ENCODE measurements around the gene SCD.

Gene SCD

GRCh38 chr10:100340948-100341847 is 5.8 kb upstream of the SCD start:
- peak; percentile 93 for DNase-seq (ENCODE audit: low spot score)

DNA sequence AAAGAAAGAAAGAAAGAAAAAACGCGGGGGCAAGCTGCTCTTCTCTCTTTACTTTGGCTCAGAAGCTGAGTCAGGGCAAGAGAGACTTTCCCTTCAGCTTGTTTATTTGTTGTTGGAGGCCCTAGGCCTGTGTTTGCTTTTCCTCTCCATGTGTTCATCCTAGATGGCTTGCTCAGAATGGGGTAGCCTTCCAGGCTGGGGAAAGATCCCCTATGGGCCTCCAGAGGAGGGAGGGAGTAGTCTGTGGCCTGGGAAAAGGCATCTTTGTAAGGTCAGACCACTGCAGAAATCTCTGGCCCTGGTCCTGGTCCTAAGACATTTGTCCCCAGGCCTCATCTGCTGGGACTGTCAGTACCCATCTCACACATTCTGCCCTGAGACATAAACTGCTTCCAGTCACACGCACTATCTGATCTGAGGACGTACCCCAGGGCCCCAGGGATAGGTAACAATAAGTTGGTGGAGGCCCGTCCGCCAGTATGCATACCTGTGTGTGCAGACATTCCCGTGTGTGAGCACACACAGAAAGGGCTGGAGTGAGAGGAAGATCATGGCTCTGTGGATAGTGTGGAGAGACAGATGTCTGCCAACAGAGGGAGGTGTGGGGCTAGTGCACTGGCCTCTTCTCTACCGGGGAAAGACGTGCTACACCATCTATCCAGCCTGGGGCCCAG is 4.9 kb upstream of the SCD start:
- peak; percentile 82 for DNase-seq (ENCODE audit: low spot score)

- DNase-seq (ENCODE audit: low spot score) = no peak
Measured at GRCh38 chr10:100342627-100342972, 4.4 kb upstream of the SCD start.

- no peak for DNase-seq (ENCODE audit: low spot score)
Measured at GRCh38 chr10:100344241-100344788, 2.7 kb upstream of the SCD start.

DNA sequence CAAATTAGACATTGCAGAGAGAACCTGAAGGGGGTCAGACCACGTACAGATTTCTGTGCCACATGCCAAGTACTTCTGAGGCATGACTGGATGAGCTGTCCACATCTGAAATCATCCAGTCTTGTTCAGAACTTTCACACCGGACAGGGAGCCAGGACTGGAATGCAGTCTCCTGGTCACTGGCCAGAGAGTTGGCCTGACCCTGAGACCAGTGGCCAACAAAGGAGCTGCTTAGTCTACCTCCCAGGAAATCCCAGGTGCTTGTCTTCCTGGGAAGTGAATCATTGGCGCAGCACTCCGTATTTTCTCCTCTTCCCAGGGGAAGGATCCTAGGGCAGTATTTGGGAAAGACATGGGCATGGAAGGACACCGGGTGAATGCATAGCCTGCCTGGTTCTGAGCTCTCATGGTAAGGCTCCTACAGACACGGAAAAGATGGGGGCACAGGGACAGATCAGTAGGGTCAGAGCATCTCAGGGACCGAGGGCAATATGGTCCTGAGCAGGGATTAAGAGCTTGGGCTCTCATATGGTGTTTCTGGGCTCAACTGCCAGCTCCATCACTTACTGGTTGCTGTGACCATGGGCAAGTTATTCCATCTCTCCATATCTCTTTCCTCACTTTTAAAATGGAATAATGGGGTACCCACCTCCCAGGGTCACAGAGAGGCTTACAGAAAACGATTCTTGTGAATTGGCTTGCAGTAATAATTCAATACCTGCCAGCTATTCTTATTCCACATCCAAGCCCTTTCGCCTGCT is 1.3 kb upstream of the SCD start:
- DNase-seq (ENCODE audit: low spot score) = peak; percentile 59

GRCh38 chr10:100346351-100346764 is 675 bp upstream of the SCD start:
- peak; percentile 83 for DNase-seq (ENCODE audit: low spot score)

- DNase-seq (ENCODE audit: low spot score) = no peak
Measured at GRCh38 chr10:100347568-100348195, 649 bp downstream of the SCD start.

DNA sequence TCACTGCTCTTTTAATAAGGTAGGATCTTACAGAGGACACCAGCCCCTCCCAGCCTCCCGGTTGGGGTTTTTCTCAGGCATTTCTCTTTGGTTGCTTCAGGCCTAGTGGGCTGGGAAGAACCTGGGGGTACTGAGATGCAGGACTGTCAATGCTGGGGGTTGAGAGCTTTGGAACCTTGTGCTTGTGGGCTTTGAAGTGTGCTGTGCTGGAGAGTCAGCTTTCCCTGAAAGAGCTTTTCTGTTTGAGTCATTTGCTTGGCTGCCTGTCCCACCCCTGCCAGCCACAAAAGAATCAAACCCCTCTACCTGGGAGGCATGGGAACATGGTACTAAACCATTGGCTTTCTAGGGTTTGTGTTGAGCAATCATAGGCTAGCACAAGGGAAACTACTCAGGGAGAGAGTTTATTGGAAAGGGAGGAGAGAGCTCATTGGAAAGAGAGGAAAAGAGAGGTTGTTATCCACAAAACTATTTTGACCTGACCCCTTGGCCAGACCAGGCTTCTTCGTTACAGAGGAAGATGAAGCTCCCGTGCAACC is 1.4 kb downstream of the SCD start:
- DNase-seq (ENCODE audit: low spot score) = no peak

DNA sequence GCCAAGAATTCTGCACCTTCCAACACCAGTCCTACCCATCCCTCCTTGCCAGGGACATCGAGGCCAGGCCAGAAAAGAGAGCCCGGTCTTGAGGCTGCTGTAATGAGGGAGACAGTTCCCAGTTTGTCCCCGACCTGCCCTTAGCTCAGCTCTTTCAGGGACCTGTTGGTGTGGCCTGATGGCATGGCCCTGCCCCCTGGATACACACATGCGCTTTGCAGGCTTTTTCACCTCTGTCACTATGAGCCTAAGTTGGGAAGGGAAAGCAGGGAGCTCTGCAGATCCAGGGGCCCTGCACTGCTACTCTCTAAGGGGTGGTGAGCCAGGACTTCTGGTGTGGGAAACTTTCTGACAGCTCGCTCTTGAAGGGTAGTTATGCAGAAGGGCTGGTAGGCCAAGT is 2.1 kb downstream of the SCD start:
- peak; percentile 48 for DNase-seq (ENCODE audit: low spot score)

DNA sequence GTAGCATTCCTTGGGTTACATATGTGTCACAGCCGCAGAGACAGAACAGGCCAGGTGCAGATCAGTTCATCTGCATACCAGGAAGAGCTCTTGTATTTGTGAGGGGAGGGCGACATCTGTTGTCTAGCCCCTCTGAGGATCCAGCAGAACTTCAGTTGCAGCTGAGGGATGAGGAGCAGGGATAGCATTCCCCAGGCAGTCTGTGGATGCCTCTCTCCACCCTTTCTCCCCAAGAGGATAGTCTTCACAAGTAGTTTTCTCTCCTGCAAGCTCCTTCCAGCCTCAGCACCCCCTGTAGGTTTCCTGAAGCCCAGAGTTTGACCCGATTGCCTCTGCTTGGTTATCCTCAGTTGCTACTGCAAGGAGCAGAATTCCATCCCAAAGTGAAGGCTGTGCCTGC is 2.6 kb downstream of the SCD start:
- no peak for DNase-seq (ENCODE audit: low spot score)

DNA sequence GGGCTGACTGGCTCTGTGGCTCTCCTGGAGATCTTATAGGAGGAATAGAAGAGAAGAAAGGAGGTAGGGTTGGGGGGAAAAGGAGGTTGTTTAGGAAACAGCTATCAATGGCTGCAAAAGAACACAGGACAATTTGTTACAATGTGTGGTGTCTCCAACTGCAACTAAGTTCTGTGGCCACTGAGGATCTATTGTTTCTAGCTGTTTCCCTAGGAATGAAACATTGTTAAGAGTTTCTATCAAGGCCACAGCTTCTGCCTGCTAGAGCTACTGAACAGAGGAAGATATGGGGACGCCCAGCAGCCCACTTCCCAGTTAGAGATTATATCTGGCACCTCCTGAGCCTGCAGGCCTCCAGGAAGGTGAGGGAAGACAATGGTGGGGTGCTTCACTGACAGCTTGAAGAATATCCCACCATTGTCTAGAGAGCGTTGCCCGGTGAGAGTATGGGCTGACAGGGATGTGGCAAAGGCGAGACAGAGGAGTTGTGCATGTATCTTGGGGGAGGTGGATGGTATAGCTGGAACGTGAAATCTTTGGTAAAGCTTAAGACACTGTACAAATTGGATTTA is 4.0 kb downstream of the SCD start:
- peak; percentile 89 for DNase-seq (ENCODE audit: low spot score)

DNA sequence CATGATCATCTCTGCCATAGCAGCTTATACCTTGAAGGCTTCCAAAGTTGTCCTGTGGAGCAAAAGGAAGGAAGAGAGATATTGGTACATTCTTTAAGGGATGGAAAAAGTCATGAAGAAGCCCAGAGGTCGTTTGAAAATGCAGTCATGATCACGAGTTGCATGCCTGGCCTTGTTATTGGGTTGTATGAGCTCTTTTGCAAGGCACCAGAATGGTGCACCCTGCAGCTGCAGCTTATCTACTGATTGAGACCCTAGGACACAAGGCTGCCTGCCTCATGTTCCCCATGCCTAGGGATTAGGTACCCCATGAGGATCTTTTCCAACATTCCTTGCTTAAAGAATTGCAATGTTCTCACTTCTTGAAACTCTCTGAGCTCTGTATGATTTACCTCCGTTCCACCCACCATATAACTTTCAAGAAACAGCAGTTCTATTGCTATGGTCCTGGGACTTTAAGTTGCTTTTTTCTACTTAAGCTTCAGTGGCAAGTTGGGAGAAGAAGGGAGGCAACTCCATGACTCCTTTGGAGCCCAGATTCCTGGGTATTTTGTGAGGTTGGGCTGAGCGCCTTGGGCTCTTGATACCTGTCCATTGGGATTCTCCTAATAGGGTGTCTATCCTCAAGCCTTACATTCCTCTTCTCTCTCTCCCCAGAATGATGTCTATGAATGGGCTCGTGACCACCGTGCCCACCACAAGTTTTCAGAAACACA is 6.9 kb downstream of the SCD start:
- no peak for DNase-seq (ENCODE audit: low spot score)

- no peak for DNase-seq (ENCODE audit: low spot score)
Measured at GRCh38 chr10:100355086-100355485, 8.1 kb downstream of the SCD start.

- no peak for DNase-seq (ENCODE audit: low spot score)
Measured at GRCh38 chr10:100356067-100357017, 9.3 kb downstream of the SCD start.

DNA sequence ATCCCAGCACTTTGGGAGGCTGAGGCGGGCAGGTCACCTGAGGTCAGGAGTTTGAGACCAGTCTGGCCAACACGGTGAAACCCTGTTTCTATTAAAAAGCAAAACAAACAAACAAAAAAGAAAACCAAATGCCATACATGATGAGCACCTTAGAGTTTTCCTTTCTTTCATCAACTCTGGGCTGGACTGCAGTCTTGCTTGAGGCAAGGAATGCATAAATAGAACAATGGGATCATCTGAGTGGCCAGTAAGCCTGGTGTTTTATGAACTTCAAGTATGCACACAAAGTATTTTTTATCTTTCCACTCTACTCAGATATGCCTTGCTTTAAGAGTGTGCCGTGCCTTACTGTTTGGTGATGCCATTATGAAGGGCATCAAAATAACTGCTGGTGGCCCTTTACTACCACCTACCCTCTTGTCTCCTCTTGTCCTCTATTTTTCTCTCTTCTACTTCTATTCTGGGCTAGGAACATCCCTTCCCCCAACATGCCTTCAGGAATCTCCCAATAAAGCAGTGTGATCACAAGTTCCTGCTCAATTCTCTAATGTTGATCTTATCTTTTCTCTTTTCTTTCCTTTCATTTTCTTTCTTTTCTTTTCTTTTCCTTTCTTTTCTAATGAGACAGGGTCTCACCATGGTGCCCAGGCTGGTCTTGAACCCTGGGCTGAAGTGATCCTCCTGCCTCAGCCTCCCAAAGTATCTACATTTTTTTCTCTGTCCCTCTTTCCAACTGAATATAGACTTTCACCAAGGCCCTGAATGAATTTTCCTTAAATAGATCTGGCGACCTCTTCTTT is 10.2 kb downstream of the SCD start:
- no peak for DNase-seq (ENCODE audit: low spot score)

GRCh38 chr10:100359030-100359432 is 12.0 kb downstream of the SCD start:
- no peak for DNase-seq (ENCODE audit: low spot score)

GRCh38 chr10:100359529-100360150 is 12.6 kb downstream of the SCD start:
- DNase-seq (ENCODE audit: low spot score) = no peak

DNA sequence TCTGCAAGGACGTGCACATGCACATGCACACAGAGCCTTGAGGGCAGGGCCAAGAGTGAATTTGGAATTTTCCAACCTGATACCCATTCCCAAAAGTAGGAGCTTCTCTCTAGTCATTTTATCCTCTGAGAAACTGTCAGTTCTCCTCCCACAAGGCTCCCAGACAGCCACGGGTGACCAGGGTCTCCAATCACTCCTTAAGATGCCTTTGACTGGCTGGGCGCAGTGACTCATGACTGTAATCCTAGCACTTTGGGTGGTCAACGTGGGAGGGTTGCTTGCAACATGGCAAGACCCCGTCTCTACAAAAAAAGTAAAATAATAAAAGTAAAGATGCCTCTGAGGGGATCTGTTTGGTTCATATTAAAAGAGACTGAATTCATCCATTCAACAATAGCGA is 13.2 kb downstream of the SCD start:
- no peak for DNase-seq (ENCODE audit: low spot score)
